Fibroblast of skin of abdomen (primary cell): ENCODE results near the gene JARID2.
A peak's percentile ranks its signal among the peaks of the same experiment; 100 is the strongest.
"Not testable (repeated sequence)": the region's sequence is repeated elsewhere in the genome, so short reads cannot be mapped to it uniquely, and the experiment has no call there.

Experiments used
- DNase-seq: peaks from one replicate; pipeline ENCODE4 v3.0.0-alpha.2; 2013

Gene JARID2

GRCh38 chr6:15405129-15406068 lies 159.5 kb downstream of the JARID2 start:
- no peak for DNase-seq

- DNase-seq = no peak
These were observed 160.6 kb downstream of the JARID2 start for GRCh38 chr6:15406452-15406851.

GRCh38 chr6:15408008-15408407 lies 162.1 kb downstream of the JARID2 start:
- DNase-seq = no peak

- DNase-seq = no peak
These were observed 162.9 kb downstream of the JARID2 start for GRCh38 chr6:15408758-15409157.

GRCh38 chr6:15409301-15410125 lies 163.6 kb downstream of the JARID2 start:
- DNase-seq = no peak

- no peak for DNase-seq
These were observed 164.2 kb downstream of the JARID2 start for GRCh38 chr6:15410126-15410391.

- no peak for DNase-seq
These were observed 164.9 kb downstream of the JARID2 start for GRCh38 chr6:15410752-15411151.

GRCh38 chr6:15411766-15412165 lies 165.9 kb downstream of the JARID2 start:
- no peak for DNase-seq

- no peak for DNase-seq
These were observed 166.9 kb downstream of the JARID2 start for GRCh38 chr6:15412767-15413166.

GRCh38 chr6:15413466-15414234 lies 167.8 kb downstream of the JARID2 start:
- peak; percentile 16 for DNase-seq

- DNase-seq = no peak
These were observed 168.4 kb downstream of the JARID2 start for GRCh38 chr6:15414235-15414612.

- DNase-seq = not testable (repeated sequence)
These were observed 169.8 kb downstream of the JARID2 start for GRCh38 chr6:15415622-15416021.

GRCh38 chr6:15416932-15417509 lies 171.2 kb downstream of the JARID2 start:
- no peak for DNase-seq

- peak; percentile 85 for DNase-seq
These were observed 171.9 kb downstream of the JARID2 start for GRCh38 chr6:15417811-15418210.

- DNase-seq = no peak
These were observed 173.6 kb downstream of the JARID2 start for GRCh38 chr6:15419493-15419892.

GRCh38 chr6:15420959-15421438 lies 175.1 kb downstream of the JARID2 start:
- no peak for DNase-seq

- no peak for DNase-seq
These were observed 176.3 kb downstream of the JARID2 start for GRCh38 chr6:15421945-15422733.

GRCh38 chr6:15423286-15423993 lies 177.6 kb downstream of the JARID2 start:
- DNase-seq = no peak

- DNase-seq = no peak
These were observed 180.1 kb downstream of the JARID2 start for GRCh38 chr6:15425947-15426346.

GRCh38 chr6:15426395-15426794 lies 180.5 kb downstream of the JARID2 start:
- no peak for DNase-seq

- DNase-seq = no peak
These were observed 181.0 kb downstream of the JARID2 start for GRCh38 chr6:15426901-15427300.
